Activated CD8-positive, alpha-beta memory T cell treated with anti-CD3 and anti-CD28 coated beads for 4 hours (primary cell): ENCODE data around the gene MAL.
A peak's percentile ranks its signal among the peaks of the same experiment; 100 is the strongest.

Source experiments
- DNase-seq, 2 donors: peaks; one replicate each; pipeline ENCODE4 v3.0.0-alpha.2; 2020; ENCODE audit warnings: low read depth in 2 of 2

Gene MAL

DNA sequence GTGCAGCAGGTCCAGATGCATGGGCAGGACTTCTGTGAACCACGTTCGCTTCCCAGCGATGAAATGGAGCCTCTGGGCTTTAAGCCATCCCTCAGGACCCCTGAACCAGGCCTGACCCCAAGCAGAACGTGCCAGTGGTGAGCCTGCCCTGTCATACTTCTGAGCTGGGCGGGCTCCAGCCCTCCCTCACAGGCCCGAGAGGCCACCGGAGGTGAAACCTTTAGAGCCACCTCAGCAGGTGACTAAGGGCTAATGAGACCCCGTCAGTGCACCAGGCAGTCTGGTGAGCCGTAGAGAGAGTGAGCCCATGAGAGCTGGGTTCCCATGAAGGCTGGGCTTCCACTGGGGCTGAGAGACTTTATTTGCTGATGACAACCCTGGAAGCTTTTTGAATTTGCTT is 8.9 kb upstream of the MAL start:
- no peak for DNase-seq

- DNase-seq, result no peak
Observed at GRCh38 chr2:95017071-95017501, 8.4 kb upstream of the MAL start.

DNA sequence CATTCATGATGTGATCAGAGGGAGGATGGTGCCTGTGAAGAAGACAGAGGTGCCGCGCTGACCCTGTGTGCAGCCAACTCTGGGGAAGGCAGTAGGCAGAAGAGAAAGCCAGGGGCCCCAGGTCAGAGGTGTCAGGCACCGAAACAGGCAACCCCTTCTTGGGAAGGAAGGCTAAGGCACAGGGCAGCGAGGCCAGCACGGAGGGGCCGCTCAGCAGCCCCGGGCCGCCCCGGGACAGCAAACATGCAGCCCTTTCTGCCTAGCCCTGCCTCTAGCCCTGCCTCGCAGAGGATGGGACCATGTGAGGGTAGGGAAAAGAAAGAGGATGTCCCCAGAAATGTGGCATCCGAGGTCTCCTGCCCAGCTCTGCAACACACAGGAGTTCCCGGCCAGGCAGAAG is 7.7 kb upstream of the MAL start:
- no peak for DNase-seq

GRCh38 chr2:95018301-95018700 is 7.2 kb upstream of the MAL start:
- no peak for DNase-seq

DNA sequence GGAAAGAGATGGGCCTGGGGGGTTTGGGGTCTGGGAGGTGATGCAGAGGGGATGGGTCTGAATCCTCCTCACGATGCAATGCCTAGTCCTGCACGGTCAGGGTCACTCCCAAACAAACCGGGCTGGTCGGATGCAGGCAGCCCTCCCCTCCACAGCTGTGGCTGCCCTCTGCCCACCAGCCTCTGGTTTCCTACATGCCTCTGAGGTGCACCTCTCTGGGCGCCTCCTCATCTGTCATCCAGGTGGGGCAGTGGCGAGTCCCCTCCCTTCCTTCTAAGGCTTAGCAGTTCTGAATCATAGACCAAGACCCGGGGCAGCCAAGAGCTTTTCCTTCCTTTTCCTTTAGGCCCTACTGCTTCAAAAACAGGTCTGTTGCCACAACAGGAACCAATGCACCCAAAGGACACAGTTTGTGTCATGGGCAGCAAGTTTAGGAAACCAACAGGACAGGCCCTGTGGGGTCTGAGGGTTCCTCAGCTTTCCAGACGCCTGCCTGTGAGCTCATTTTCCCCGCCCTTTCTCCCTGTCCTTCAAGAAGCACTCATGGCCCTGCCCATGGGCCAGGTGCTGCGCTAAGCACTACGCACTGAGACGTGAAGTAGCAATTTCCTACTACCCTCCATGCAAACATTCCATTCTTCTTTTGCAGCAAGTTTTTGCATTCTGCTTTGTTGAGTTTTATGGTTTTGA is 6.5 kb upstream of the MAL start:
- DNase-seq, result no peak

- no peak for DNase-seq
Observed at GRCh38 chr2:95019572-95019971, 5.9 kb upstream of the MAL start.

- DNase-seq, result no peak
Observed at GRCh38 chr2:95020275-95021022, 5.1 kb upstream of the MAL start.

DNA sequence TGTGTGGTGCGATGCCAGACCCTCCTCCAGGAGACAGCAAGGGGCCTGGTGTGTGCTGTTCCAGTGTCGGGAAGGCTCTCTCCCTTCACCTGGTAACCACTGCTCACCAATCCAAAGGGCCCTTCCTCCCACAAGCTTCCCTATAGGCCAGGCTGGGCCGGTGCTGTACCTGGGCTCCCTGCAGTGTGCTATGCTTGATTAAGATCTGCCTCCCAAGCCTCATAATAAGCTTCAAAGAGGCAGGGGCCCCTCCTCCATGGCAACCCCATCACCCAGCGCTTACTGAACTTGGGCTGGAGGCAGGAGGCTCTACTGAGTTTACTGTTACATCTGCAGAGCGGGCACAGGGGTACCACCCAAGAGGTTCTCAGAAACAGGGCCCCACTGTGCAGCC is 4.5 kb upstream of the MAL start:
- no peak for DNase-seq

- no peak for DNase-seq
Observed at GRCh38 chr2:95021847-95022246, 3.7 kb upstream of the MAL start.

- DNase-seq, result peak; percentile 56 to 66
Observed at GRCh38 chr2:95022309-95023221, 2.9 kb upstream of the MAL start.

- peak in 1 of 2 donors; percentile 40 for DNase-seq
Observed at GRCh38 chr2:95023222-95023597, 2.3 kb upstream of the MAL start.

DNA sequence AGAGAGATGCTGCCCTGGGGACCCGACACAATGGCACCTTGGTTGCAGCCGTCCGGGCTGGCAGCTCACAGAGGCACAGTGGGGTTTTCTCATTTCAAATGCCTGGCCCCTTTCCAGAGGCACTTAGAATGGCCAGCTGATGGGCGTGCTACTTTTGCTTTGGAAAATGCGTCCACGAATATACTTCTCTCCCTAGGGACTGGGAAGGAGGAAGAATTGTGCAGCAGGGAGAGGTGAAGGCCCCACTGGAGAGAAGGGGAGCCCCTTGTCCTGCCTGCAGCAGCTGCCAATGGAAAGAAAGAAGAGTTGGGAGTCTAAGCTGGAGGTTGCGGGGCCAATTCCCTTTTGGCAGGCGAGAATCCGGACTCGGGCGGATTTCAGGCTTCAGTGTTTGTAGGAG is 1.1 kb upstream of the MAL start:
- DNase-seq, result no peak

DNA sequence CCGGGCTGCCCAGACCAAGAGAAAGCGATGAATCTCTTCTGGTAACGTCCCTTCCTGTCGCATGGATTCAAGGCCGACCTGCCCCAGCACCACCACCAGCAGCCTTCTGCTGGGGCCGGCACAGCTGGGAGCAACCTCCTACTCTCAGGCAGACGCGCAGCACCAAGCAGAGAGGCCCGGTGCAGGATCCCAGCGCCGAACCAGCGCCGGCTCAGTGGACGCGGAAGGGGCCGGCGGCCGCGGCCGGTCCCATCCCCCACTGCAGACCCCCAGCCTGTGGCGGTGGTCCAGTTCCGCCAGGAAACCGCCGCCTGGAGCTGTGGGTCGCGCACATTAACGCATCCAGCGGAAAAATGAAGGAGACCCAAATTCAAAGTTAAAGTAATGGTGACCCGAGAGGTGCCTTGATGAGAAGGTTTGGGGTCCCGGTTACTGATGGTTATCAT is 525 bp upstream of the MAL start:
- no peak for DNase-seq

DNA sequence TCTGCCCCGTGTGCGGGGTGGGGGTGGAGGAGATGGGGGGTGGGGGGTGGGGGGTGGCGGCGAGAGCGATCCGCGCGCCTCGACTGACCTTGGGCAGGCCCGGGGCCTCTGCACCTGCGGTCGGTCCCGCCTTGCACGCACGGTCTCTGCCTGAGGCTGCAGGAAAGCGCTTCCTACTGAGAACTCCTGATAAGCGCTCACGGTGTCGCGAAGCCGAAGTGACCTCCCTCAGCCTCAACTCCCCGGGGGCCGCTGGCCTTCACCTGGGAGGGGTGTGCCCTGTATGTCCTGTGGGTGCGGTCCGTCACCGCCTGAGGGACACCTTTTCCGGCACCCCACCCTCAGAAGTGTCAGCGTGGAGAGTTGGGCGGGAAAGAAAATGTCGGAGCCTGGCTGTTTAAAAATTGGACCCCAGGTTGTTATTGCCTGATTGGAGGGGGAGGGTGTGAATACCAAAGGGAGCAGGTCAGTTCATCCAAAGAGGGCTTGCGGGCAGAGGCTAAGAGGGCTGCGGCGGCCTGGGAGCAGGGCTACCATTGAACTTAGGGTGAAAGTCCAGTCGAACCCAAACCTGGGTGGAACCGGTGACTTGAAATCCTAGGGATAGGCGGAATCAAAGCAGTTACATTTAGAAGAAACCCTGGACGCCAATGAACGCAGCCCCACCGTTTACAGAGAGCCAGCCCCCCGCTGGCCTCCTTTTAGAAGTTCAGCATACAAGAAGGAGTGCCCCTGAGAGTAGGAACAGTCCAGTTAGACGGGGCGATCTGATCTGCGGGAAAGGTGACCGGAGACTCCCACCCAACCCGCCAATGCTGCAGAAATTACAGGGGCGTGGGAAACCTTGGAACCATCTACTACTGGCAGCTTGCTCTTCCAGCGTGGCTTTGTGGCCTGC is 1.2 kb downstream of the MAL start:
- no peak for DNase-seq

DNA sequence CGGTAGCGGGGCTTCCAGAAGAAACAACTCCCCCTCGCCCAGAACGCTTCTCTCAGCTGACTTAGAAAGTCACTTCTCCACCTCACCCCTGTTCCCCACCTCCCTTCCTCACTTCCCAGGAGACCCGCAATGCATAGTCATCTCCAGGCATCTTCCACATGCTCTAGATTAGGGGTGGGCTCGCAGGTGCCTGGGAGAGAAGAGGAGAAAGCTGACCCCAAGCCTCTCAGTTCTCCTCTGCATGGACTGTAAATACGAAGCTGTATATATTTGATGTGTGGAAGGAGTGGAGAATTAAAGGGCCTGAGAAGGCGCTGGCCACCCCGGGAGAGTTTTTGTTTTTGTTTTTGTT is 1.8 kb downstream of the MAL start:
- DNase-seq, result no peak

GRCh38 chr2:95029898-95030341 is 4.4 kb downstream of the MAL start:
- no peak for DNase-seq

GRCh38 chr2:95030496-95030895 is 5.0 kb downstream of the MAL start:
- DNase-seq, result no peak

DNA sequence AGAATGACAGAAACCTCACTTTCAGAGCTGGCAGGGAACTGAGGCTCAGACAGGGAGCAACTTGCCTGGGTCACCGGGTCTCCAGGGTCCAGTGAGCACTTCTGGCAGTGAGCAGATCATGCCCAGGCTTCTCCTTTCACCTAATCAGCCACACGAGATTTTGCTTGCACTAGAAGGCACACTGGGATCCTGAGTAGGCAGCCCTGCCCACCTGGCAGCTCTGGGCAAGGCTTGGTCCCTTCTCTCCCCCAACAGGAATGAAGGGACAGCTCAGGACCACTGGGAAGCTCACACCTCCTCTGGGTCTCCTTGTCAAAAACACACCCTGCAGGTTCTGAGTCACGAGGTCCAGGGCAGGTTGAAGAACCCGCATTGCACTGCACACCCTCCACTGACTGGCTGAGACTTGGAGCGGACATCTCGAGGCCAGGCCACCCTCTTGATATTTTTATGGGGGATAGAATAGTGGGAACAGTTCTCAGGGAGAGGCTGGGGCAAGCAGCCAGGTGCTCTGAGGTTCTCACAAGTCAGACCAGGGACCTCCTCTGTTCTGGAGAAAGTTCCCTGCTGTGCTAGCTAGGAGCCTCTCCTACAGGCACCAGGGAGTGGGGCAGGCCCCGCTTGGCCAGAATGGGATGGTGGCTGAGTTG is 5.7 kb downstream of the MAL start:
- DNase-seq, result no peak

DNA sequence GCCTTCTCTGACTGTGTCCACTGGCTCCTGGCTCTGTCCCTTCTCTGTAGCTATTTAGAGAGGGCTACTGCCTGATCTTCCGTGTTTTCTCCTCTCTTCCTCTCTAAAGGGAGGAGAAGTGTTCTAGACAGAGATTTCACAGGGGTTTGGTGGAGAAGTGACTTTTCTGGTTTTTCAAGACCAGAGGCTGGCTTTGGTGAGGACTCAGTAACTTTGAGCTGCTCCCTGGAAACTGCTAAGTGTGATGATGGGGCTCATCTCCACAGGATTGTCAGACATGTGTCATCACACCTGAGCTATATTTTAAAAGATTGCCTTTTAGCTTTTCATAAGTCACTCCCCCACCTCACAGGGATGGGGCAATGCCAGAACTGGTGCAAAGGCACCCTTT is 6.2 kb downstream of the MAL start:
- DNase-seq, result no peak

GRCh38 chr2:95032341-95032740 is 6.8 kb downstream of the MAL start:
- no peak for DNase-seq
